Measurements from ENCODE around the gene UNC93A.

UNC93A gene

DNA sequence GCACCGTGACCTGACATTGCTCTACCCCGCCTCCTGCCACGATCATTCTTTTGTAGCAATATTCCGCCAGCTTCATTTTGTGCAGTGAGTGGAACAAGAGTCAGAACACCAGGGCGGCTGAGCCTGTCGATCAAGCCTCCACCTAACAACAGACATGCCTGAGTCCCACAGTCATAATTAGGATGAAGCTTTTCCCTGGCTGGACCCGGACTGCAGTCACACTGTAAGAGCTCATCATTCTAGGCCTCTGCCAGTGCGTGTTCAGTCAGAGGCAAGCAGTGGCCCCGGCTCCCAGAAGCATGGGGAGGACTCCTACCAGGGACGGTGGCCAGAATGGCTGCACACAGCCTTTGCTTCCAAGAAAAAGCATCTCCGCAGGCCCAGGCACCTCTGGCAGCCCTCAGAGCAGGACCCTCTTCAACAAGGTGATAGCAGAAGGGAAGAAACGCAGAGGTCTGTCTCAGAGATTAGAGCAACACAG is 23.2 kb upstream of the UNC93A start:
- DNase-seq (ENCODE audit: low spot score) (no peak), ATAC-seq (ENCODE audit: low read depth) (no peak)
- no peaks in the 10 kb centered on the region for H3K36me3 ChIP-seq (ENCODE audit: low read depth)
- no peak overlapping the region for H3K4me3 ChIP-seq (ENCODE audit: severe bottlenecking)
- H3K9me3 ChIP-seq (ENCODE audit: severe bottlenecking) = no peaks in the 10 kb centered on the region
- no peak overlapping the region for H3K27ac ChIP-seq (ENCODE audit: poor library complexity, severe bottlenecking)
- H3K27me3 ChIP-seq (ENCODE audit: insufficient read depth, poor library complexity, severe bottlenecking) = no peaks in the 10 kb centered on the region
- H3K4me1 ChIP-seq (ENCODE audit: insufficient read depth, poor library complexity, severe bottlenecking) = no peaks in the 10 kb centered on the region
- TF ChIP-seq, protein P1, sequence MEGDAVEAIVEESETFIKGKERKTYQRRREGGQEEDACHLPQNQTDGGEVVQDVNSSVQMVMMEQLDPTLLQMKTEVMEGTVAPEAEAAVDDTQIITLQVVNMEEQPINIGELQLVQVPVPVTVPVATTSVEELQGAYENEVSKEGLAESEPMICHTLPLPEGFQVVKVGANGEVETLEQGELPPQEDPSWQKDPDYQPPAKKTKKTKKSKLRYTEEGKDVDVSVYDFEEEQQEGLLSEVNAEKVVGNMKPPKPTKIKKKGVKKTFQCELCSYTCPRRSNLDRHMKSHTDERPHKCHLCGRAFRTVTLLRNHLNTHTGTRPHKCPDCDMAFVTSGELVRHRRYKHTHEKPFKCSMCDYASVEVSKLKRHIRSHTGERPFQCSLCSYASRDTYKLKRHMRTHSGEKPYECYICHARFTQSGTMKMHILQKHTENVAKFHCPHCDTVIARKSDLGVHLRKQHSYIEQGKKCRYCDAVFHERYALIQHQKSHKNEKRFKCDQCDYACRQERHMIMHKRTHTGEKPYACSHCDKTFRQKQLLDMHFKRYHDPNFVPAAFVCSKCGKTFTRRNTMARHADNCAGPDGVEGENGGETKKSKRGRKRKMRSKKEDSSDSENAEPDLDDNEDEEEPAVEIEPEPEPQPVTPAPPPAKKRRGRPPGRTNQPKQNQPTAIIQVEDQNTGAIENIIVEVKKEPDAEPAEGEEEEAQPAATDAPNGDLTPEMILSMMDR (IDR thresholded peaks at IDR 0.05; ENCODE audit: poor library complexity, severe bottlenecking) = no peak

DNA sequence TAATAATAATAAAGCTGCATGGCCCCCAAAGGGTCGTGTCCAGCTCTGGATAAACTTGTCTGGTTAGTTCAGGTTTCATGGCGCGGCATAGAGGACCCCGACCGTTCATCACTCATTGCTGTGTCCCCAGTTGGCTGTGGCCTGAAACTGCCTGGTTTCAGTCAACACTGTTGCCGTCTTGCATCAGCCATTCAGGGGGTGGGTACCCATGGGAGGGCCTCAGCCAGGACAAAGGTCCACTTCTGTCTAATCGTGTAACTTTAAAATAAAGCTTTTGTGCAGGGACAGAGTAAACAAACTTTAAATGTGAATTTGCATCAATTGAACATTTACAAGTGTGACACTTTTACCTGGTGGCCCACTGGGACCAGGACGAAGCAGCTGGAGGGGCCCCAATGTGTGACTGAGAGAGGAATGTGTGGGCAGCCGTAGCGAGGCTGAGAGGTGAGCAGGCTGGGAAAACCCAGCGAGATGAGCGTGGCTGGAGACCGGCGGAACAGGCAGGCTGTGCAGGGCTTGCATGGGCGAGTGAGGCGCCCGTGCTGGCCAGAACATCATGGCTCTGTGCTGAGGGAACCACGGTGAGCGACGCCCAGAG is 22.3 kb upstream of the UNC93A start:
- Histone ChIP-seq H3K27ac (ENCODE audit: poor library complexity, severe bottlenecking) (no peak overlapping the region), H3K36me3 (ENCODE audit: low read depth) (no peaks in the 10 kb centered on the region), H3K4me1 (ENCODE audit: insufficient read depth, poor library complexity, severe bottlenecking) (no peaks in the 10 kb centered on the region), H3K27me3 (ENCODE audit: insufficient read depth, poor library complexity, severe bottlenecking) (no peaks in the 10 kb centered on the region), H3K9me3 (ENCODE audit: severe bottlenecking) (no peaks in the 10 kb centered on the region), H3K4me3 (ENCODE audit: severe bottlenecking) (no peak overlapping the region)
- DNase-seq (ENCODE audit: low spot score) (no peak), ATAC-seq (ENCODE audit: low read depth) (no peak)
- TF ChIP-seq, protein P1 (IDR thresholded peaks at IDR 0.05; ENCODE audit: poor library complexity, severe bottlenecking) = no peak

DNA sequence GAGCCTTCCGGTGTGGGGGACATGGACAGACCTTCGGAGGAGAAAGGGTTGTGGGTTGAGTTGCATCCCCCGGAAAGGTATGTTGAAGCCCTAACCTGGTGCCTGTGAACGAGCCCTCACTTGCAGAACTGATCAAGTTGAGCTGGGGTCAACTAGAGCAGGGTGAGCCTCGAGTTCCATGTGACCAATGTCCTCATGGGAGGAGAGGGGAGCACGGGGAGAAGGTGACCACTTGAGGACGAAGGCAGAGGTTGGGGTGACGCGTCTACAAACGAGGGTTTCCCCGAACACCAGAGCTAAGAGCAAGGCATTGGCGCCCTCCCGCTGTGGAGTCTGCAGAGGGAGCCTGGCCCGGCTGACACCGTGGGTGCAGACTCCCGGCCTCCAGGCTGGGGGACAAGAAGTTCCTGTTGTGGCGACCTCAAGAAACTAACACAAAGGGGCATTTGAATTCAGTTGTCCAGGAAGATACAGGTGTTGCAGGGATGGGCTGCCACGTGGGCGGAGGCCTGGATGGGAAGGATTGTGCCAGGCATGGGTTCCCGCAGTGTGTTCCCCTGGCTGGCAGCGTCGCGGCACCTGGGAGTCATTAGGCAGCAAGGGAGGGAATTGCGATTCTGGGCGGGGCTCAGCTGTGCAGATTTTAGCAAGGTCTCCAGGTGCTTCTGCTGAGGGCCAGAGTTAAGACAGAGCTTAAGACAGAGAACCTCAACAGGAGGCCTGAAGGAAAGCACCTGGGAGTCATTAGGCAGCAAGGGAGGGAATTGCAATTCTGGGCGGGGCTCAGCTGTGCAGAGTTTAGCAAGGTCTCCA is 20.4 kb upstream of the UNC93A start:
- no peak overlapping the region for H3K4me3 ChIP-seq (ENCODE audit: severe bottlenecking)
- no peaks in the 10 kb centered on the region for H3K27me3 ChIP-seq (ENCODE audit: insufficient read depth, poor library complexity, severe bottlenecking)
- no peaks in the 10 kb centered on the region for H3K36me3 ChIP-seq (ENCODE audit: low read depth)
- no peaks in the 10 kb centered on the region for H3K4me1 ChIP-seq (ENCODE audit: insufficient read depth, poor library complexity, severe bottlenecking)
- no peak for DNase-seq (ENCODE audit: low spot score)
- no peaks in the 10 kb centered on the region for H3K9me3 ChIP-seq (ENCODE audit: severe bottlenecking)
- TF ChIP-seq, protein P1 (IDR thresholded peaks at IDR 0.05; ENCODE audit: poor library complexity, severe bottlenecking) = no peak
- H3K27ac ChIP-seq (ENCODE audit: poor library complexity, severe bottlenecking) = no peak overlapping the region
- ATAC-seq (ENCODE audit: low read depth) = no peak; the same call in 2 of the 3 replicates

DNA sequence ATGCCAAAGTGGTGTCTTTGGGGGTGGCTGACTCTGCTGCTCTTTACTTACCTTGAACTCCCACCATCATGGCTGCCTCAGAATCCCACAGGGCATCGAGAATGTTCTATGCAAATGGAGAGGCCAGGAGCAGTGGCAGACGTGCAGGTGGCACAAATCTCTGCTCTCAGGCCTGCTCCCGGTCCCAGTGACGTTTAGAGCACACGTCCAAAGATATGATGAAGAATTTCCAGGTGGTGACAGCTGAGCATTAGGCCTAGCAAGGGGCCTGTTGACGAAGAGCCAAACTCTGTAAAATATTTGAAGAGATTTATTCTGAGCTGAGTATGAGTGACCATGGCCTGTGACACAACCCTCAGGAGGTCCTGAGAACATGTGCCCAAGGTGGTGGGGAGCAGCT is 19.0 kb upstream of the UNC93A start:
- Histone ChIP-seq H3K27me3 (ENCODE audit: insufficient read depth, poor library complexity, severe bottlenecking) (no peaks in the 10 kb centered on the region), H3K4me3 (ENCODE audit: severe bottlenecking) (no peak overlapping the region), H3K36me3 (ENCODE audit: low read depth) (no peaks in the 10 kb centered on the region), H3K9me3 (ENCODE audit: severe bottlenecking) (no peaks in the 10 kb centered on the region), H3K27ac (ENCODE audit: poor library complexity, severe bottlenecking) (no peak overlapping the region), H3K4me1 (ENCODE audit: insufficient read depth, poor library complexity, severe bottlenecking) (no peaks in the 10 kb centered on the region)
- DNase-seq (ENCODE audit: low spot score) (no peak), ATAC-seq (ENCODE audit: low read depth) (no peak)
- TF ChIP-seq, protein P1 (IDR thresholded peaks at IDR 0.05; ENCODE audit: poor library complexity, severe bottlenecking) = no peak

Data from RWPE2 (cell line).